OCI-LY3 (cell line): ENCODE measurements around the gene PRRT2.

Experiments used
- H2AFZ ChIP-seq: fragments of 200-600, 300-600 bp; shearing (Covaris generic); 2 replicates; pipeline ENCODE4 v1.6.0; 2014; ENCODE audit warnings: antibody characterized with exemption, low read depth, low read length
- H3K27ac ChIP-seq: fragments of 200-600, 300-600 bp; sonication (generic); 2 replicates; pipeline ENCODE4 v1.5.1; 2014; ENCODE audit warnings: mild to moderate bottlenecking, low read length, moderate library complexity, mixed read lengths
- H3K27me3 ChIP-seq: fragments of 200-600, 300-600 bp; sonication (generic); 2 replicates; pipeline ENCODE4 v1.6.1; 2014; ENCODE audit warnings: low read depth, low read length, mixed read lengths
- H3K36me3 ChIP-seq: fragments of 200-600, 300-600 bp; sonication (generic); replicated peaks from 2 replicates; pipeline ENCODE3; 2014; ENCODE audit warnings: low read depth, low read length, mixed read lengths
- H3K4me1 ChIP-seq: fragments of 300-600, 200-600 bp; sonication (generic); 2 replicates; pipeline ENCODE4 v1.6.1; 2014; ENCODE audit warnings: low read length, mixed read lengths
- H3K4me2 ChIP-seq: fragments of 200-600, 300-600 bp; sonication (generic); 2 replicates; pipeline ENCODE4 v1.6.1; 2014; ENCODE audit warnings: low read length, mixed read lengths
- H3K4me3 ChIP-seq: fragments of 300-600, 200-600 bp; sonication (generic); 2 replicates; pipeline ENCODE4 v1.5.1; 2014; ENCODE audit warnings: antibody characterized with exemption, mild to moderate bottlenecking, low read length, moderate library complexity
- H3K79me2 ChIP-seq: fragments of 300-600, 200-600 bp; shearing (Covaris generic); 2 replicates; pipeline ENCODE4 v1.6.1; 2014; ENCODE audit warnings: mild to moderate bottlenecking, low read length, mixed read lengths
- H3K9ac ChIP-seq: fragments of 300-600, 200-600 bp; shearing (Covaris generic); 2 replicates; pipeline ENCODE4 v1.6.0; 2014; ENCODE audit warnings: mild to moderate bottlenecking, low read length, moderate library complexity
- H3K9me3 ChIP-seq: fragments of 200-600, 300-600 bp; shearing (Covaris generic); 2 replicates; pipeline ENCODE4 v1.6.1; 2014; ENCODE audit warnings: low read length, mixed read lengths; ENCODE audit not compliant: insufficient read depth
- H4K20me1 ChIP-seq: fragments of 200-600, 300-600 bp; sonication (generic); 2 replicates; pipeline ENCODE4 v1.6.1; 2016; ENCODE audit warnings: low read length, mixed read lengths; ENCODE audit not compliant: insufficient read depth
- EZH2phosphoT487 ChIP-seq: fragments of 200-600 bp; shearing (Covaris generic); IDR thresholded peaks from 2 replicates; pipeline ENCODE4 v1.6.1; 2018; ENCODE audit warnings: antibody characterized with exemption, mixed run types, low read depth
- TF ChIP-seq, protein P1 (sequence below): fragments of 200-600, 300-600 bp; sonication (generic); IDR thresholded peaks from 2 replicates; pipeline ENCODE4 v1.5.1; 2014; ENCODE audit warnings: antibody characterized with exemption, low read length, low read depth

The PRRT2 gene

DNA sequence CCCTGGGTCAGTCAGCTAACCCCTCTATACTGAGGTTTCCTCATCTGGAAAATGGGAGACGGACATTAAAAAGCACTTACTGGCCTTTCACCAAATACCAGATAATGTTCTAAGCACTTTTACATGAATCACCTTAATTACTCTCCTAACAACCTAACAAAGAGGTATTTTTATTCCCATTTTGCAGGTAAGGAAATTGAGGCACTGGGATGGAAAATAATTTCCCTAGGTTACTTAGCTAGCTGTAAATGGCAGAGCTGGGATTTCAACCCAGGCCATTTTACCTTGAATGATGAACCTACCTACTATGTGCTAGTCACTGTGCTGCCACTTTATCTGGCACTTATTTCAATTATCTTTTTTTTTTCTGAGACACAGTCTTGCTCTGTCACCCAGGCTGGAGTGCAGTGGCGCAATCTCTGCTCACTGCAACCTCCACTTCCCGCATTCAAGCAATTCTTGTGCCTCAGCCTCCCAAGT, 17.7 kb upstream of the PRRT2 start:
- Histone ChIP-seq H3K9me3 (no peaks in the 10 kb centered on the region), H3K4me2 (no peak overlapping the region), H3K27ac (no peak overlapping the region), H3K36me3 (peaks cover 50% of the 10 kb centered on the region), H4K20me1 (0 out of 2 replicates have a peak, but pooled peaks cover 4% of the 10 kb centered on the region), H3K9ac (no peak overlapping the region), H3K27me3 (no peaks in the 10 kb centered on the region), H3K4me3 (no peak overlapping the region), H3K79me2 (peaks cover 70% of the 10 kb centered on the region), H3K4me1 (peaks cover 13% of the 10 kb centered on the region), H2AFZ (no peak overlapping the region)
- TF ChIP-seq EZH2phosphoT487, result no peak
- TF ChIP-seq, protein P1, sequence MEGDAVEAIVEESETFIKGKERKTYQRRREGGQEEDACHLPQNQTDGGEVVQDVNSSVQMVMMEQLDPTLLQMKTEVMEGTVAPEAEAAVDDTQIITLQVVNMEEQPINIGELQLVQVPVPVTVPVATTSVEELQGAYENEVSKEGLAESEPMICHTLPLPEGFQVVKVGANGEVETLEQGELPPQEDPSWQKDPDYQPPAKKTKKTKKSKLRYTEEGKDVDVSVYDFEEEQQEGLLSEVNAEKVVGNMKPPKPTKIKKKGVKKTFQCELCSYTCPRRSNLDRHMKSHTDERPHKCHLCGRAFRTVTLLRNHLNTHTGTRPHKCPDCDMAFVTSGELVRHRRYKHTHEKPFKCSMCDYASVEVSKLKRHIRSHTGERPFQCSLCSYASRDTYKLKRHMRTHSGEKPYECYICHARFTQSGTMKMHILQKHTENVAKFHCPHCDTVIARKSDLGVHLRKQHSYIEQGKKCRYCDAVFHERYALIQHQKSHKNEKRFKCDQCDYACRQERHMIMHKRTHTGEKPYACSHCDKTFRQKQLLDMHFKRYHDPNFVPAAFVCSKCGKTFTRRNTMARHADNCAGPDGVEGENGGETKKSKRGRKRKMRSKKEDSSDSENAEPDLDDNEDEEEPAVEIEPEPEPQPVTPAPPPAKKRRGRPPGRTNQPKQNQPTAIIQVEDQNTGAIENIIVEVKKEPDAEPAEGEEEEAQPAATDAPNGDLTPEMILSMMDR, result no peak

DNA sequence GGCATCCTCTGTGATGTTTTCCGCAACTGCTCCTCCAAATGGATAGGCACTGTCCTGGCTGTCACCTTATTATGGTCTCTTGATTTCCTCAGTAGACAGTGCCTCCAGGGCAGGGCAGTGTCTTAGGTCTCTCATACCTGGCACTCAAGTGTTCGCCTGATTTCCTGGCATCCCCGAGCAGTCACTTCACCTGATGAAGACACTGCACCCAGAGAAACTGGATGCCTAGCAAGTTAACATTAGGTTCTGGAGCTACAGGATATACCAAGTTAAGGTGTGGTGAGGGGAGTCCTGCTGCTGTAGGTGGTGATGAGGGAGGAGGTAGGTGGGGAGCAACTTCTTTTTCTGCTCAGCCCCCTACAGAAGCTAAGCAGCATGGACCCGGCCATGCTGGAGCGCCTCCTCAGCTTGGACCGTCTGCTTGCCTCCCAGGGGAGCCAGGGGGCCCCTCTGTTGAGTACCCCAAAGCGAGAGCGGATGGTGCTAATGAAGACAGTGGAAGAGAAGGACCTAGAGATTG, 9.5 kb upstream of the PRRT2 start:
- H3K4me3 ChIP-seq, result no peak overlapping the region
- H3K27me3 ChIP-seq, result no peaks in the 10 kb centered on the region
- no peak overlapping the region for H3K9ac ChIP-seq
- no peak overlapping the region for H3K4me2 ChIP-seq
- H3K79me2 ChIP-seq, result peaks cover 10% of the 10 kb centered on the region
- no peak overlapping the region for H3K27ac ChIP-seq
- H2AFZ ChIP-seq, result no peak overlapping the region
- H4K20me1 ChIP-seq, result no peaks in the 10 kb centered on the region
- peaks cover 56% of the 10 kb centered on the region for H3K36me3 ChIP-seq
- peaks cover 22% of the 10 kb centered on the region for H3K4me1 ChIP-seq
- TF ChIP-seq, protein P1, result no peak
- TF ChIP-seq EZH2phosphoT487, result no peak
- H3K9me3 ChIP-seq, result no peaks in the 10 kb centered on the region

DNA sequence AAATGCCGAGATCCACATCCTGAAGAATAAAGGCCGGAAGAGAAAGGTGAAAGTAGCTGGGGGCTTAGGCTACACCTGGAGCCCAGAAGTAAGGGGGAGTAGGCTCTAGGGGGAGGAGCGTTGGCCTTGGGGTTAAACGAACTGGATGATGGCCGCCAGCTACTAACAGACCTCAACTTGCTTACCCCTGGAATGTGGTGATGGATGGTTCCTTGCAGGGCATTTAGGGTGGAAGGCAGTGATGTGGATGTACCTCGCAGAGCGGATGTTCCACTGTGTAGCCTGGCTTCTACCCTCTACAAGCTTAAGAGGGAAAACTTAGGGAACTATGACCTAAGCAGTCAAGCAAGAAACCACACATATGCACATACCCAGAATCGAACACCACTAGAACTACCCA, 8.0 kb upstream of the PRRT2 start:
- Histone ChIP-seq H3K27ac (peak overlapping the region; percentile 72), H3K4me3 (peak overlapping the region; percentile 81; the same call in 1 of the 2 replicates)

DNA sequence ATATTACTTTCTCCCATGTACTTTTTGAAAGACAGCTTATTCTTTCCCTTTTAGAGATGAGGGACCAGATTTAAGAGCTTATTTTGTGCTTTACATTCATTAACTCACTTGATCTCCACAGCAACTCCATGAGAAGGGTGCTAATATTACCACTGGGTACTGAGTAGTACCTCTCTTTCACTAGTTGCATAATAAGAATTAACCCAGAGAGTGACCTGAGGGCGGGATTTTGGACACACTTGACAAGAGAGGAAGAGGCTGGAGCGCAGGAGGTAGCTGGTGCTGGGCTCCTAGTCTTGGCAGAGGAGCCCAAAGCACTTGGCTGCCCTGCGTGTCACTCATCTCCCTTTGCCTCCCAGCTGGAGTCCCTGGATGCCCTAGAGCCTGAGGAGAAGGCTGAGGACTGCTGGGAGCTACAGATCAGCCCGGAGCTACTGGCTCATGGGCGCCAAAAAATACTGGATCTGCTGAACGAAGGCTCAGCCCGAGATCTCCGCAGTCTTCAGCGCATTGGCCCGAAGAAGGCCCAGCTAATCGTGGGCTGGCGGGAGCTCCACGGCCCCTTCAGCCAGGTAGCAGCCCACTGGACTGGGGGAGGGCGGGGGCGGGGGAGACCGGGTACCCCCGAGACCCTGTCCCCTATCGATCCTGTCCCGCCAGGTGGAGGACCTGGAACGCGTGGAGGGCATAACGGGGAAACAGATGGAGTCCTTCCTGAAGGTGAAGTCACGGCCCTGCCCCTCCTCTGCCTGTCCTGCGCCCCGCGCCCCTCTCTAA, 7.3 kb upstream of the PRRT2 start:
- Histone ChIP-seq H3K36me3 (peaks cover 57% of the 10 kb centered on the region), H3K4me2 (peak overlapping the region; percentile 71), H3K9ac (peak overlapping the region; percentile 82), H3K9me3 (no peaks in the 10 kb centered on the region), H3K27ac (peak overlapping the region; percentile 72), H2AFZ (no peak overlapping the region), H3K27me3 (no peaks in the 10 kb centered on the region), H4K20me1 (peaks cover 16% of the 10 kb centered on the region), H3K79me2 (peaks cover 28% of the 10 kb centered on the region), H3K4me3 (peak overlapping the region; percentile 81), H3K4me1 (peaks cover 43% of the 10 kb centered on the region)
- TF ChIP-seq, protein P1, result no peak
- no peak for TF ChIP-seq EZH2phosphoT487

More for the DNA sequence above, 8.0 kb upstream of the PRRT2 start:
- H3K27me3 ChIP-seq, result no peaks in the 10 kb centered on the region
- peaks cover 11% of the 10 kb centered on the region for H4K20me1 ChIP-seq
- H2AFZ ChIP-seq, result no peak overlapping the region
- H3K9ac ChIP-seq, result 0 out of 2 replicates have a peak overlapping the region, but pooled peaks have one; percentile 82
- H3K36me3 ChIP-seq, result peaks cover 58% of the 10 kb centered on the region
- peaks cover 37% of the 10 kb centered on the region for H3K4me1 ChIP-seq
- no peaks in the 10 kb centered on the region for H3K9me3 ChIP-seq
- no peak for TF ChIP-seq EZH2phosphoT487
- TF ChIP-seq, protein P1, result no peak
- H3K4me2 ChIP-seq, result peak overlapping the region; percentile 71
- H3K79me2 ChIP-seq, result peaks cover 26% of the 10 kb centered on the region
